Tibial nerve (tissue), 4 donors: ENCODE measurements around the gene AMBP.
A peak's percentile ranks its signal among the peaks of the same experiment; 100 is the strongest.

Source experiments
- EP300 ChIP-seq, 2 donors: sonication (generic); formaldehyde crosslinking; IDR thresholded peaks; one replicate each; pipeline ENCODE4 v1.6.1; 2017; ENCODE audit warnings: antibody characterized with exemption in 2 of 2, mild to moderate bottlenecking in 1 of 2
- TF ChIP-seq, protein P1 (sequence below), 5 experiments: fragments of 200-600 bp in 3 of 5; fragments of 450-650 bp in 2 of 5; sonication (generic) in 3 of 5; IDR thresholded peaks; one replicate each; pipeline ENCODE4 v1.5.1; 2016 to 2019; ENCODE audit warnings: antibody characterized with exemption in 5 of 5, mild to moderate bottlenecking in 3 of 5, moderate library complexity in 2 of 5

GRCh38 chr9:114112325-114112724 lies 34.2 kb upstream of the AMBP start:
- TF ChIP-seq, protein P1, sequence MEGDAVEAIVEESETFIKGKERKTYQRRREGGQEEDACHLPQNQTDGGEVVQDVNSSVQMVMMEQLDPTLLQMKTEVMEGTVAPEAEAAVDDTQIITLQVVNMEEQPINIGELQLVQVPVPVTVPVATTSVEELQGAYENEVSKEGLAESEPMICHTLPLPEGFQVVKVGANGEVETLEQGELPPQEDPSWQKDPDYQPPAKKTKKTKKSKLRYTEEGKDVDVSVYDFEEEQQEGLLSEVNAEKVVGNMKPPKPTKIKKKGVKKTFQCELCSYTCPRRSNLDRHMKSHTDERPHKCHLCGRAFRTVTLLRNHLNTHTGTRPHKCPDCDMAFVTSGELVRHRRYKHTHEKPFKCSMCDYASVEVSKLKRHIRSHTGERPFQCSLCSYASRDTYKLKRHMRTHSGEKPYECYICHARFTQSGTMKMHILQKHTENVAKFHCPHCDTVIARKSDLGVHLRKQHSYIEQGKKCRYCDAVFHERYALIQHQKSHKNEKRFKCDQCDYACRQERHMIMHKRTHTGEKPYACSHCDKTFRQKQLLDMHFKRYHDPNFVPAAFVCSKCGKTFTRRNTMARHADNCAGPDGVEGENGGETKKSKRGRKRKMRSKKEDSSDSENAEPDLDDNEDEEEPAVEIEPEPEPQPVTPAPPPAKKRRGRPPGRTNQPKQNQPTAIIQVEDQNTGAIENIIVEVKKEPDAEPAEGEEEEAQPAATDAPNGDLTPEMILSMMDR (IDR thresholded peaks at IDR 0.05): no peak
- TF ChIP-seq EP300 (IDR thresholded peaks at IDR 0.05): peak in 1 of 2 donors; percentile 41
